Activated CD8-positive, alpha-beta memory T cell treated with anti-CD3 and anti-CD28 coated beads, Interleukin-2, amount 50 U/mL, for 1 hour (primary cell): ENCODE data around the gene BRIP1.

ENCODE experiments used
- DNase-seq: peaks from one replicate; pipeline ENCODE4 v3.0.0-alpha.2; 2020; ENCODE audit errors: extremely low read depth

The BRIP1 gene

DNA sequence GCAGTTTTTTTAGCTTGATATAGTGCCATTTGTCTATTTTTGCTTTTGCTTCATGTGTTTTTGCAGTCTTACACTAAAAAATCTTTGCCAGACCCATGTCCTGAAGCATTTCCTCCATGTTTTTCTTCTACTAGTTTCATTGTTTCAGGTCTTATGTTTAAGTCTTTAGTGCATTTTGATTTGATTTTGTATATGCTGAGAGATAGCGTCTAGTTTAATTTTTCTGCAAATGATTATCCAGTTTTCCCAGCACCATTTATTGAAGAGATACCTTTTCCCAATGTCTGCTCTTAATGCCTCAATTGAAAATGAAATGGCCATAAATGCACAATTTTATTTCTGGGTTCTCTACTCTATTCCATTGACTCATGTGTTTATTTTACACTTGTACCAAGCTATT, 231.5 kb downstream of the BRIP1 start:
- DNase-seq: no peak
